Mesendoderm (in vitro differentiated cells): ENCODE results near the gene CYP24A1.

ENCODE experiments used
- DNase-seq: peaks from one replicate; pipeline ENCODE4 v3.0.0; 2013
- H2AK5ac ChIP-seq: 2 replicates; pipeline ENCODE4 v1.6.1; 2013; ENCODE audit warnings: low read length, inconsistent platforms
- H2BK120ac ChIP-seq: 2 replicates; pipeline ENCODE4 v1.6.1; 2013; ENCODE audit warnings: low read depth, mild to moderate bottlenecking, low read length, moderate library complexity, mixed read lengths
- H2BK15ac ChIP-seq: replicated peaks from 2 replicates; pipeline ENCODE4 v1.6.1; 2013; ENCODE audit warnings: low read depth, mild to moderate bottlenecking, moderate library complexity
- H2BK5ac ChIP-seq: 2 replicates; pipeline ENCODE4 v1.6.1; 2013; ENCODE audit warnings: low read length, inconsistent platforms
- H3K18ac ChIP-seq: 2 replicates; pipeline ENCODE4 v1.6.1; 2013; ENCODE audit warnings: mild to moderate bottlenecking, low read length, mixed read lengths
- H3K23ac ChIP-seq: one replicate; pipeline ENCODE4 v1.6.1; 2013; ENCODE audit warnings: low read length
- H3K27ac ChIP-seq: 2 replicates; pipeline ENCODE4 v1.5.1; 2013; ENCODE audit warnings: low read depth, mild to moderate bottlenecking, inconsistent platforms, low read length, moderate library complexity
- H3K27me3 ChIP-seq: 2 replicates; pipeline ENCODE4 v1.6.1; 2013; ENCODE audit warnings: low read length, control low read depth, mild to moderate bottlenecking, inconsistent platforms; ENCODE audit not compliant: insufficient read depth, poor library complexity
- H3K36me3 ChIP-seq: 2 replicates; pipeline ENCODE4 v1.6.1; 2013; ENCODE audit warnings: low read length, inconsistent platforms; ENCODE audit not compliant: control insufficient read depth, insufficient read depth
- H3K4ac ChIP-seq: one replicate; pipeline ENCODE4 v1.6.1; 2013; ENCODE audit warnings: low read depth, mild to moderate bottlenecking, low read length, moderate library complexity
- H3K4me1 ChIP-seq: 2 replicates; pipeline ENCODE4 v1.6.1; 2013; ENCODE audit warnings: low read depth, low read length, inconsistent platforms; ENCODE audit not compliant: control insufficient read depth
- H3K4me2 ChIP-seq: 2 replicates; pipeline ENCODE4 v1.6.1; 2013; ENCODE audit warnings: low read length
- H3K4me3 ChIP-seq: 2 replicates; pipeline ENCODE4 v1.5.1; 2013; ENCODE audit warnings: mild to moderate bottlenecking, low read length
- H3K56ac ChIP-seq: one replicate; pipeline ENCODE4 v1.6.1; 2013; ENCODE audit warnings: low read length
- H3K79me1 ChIP-seq: 2 replicates; pipeline ENCODE4 v1.6.1; 2013; ENCODE audit warnings: low read length, inconsistent platforms
- H3K79me2 ChIP-seq: 2 replicates; pipeline ENCODE4 v1.6.1; 2013; ENCODE audit warnings: mild to moderate bottlenecking, low read length; ENCODE audit not compliant: control insufficient read depth, insufficient read depth
- H3K9ac ChIP-seq: 2 replicates; pipeline ENCODE4 v1.6.1; 2013; ENCODE audit warnings: low read length, inconsistent platforms
- H4K5ac ChIP-seq: one replicate; pipeline ENCODE4 v1.6.1; 2013; ENCODE audit warnings: low read length
- H4K8ac ChIP-seq: one replicate; pipeline ENCODE4 v1.6.1; 2013; ENCODE audit warnings: low read depth, mild to moderate bottlenecking, control low read depth, low read length, moderate library complexity
- WGBS: extraction: QIAGEN DNeasy Blood & Tissue Kit; methylation state at CpG from one replicate; pipeline ENCODE4 v1.1.7; 2013; ENCODE audit warnings: low lambda C conversion rate, missing lambda C conversion rate; ENCODE audit not compliant: insufficient coverage; ENCODE audit errors: extremely low coverage; 5-methylcytosine and 5-hydroxymethylcytosine counted together

The CYP24A1 gene

GRCh38 chr20:54205450-54205849, 31.7 kb upstream of the CYP24A1 start:
- WGBS, result no CpG with 5 or more reads among the region's 8 CpGs
- Histone ChIP-seq H3K36me3 (no peaks in the 10 kb centered on the region), H3K27me3 (no peaks in the 10 kb centered on the region), H3K4ac (no peak overlapping the region), H3K18ac (no peak overlapping the region), H2BK5ac (no peak overlapping the region), H4K8ac (no peak overlapping the region), H3K27ac (no peak overlapping the region), H4K5ac (no peak overlapping the region), H3K4me1 (peaks cover 9% of the 10 kb centered on the region), H3K4me3 (no peak overlapping the region), H2AK5ac (no peak overlapping the region), H3K4me2 (no peak overlapping the region), H3K9ac (no peak overlapping the region), H2BK120ac (no peak overlapping the region), H3K23ac (no peak overlapping the region), H3K79me2 (peaks cover 25% of the 10 kb centered on the region), H3K56ac (no peak overlapping the region), H2BK15ac (no peak overlapping the region), H3K79me1 (peaks cover 13% of the 10 kb centered on the region)
- DNase-seq, result no peak

GRCh38 chr20:54204481-54204880, 30.7 kb upstream of the CYP24A1 start:
- Histone ChIP-seq H3K4ac (no peak overlapping the region), H4K8ac (no peak overlapping the region), H2BK120ac (no peak overlapping the region), H3K18ac (no peak overlapping the region), H3K56ac (no peak overlapping the region), H2BK5ac (no peak overlapping the region), H3K79me1 (peaks cover 5% of the 10 kb centered on the region), H3K27ac (no peak overlapping the region), H3K4me3 (no peak overlapping the region), H3K27me3 (no peaks in the 10 kb centered on the region), H3K79me2 (peaks cover 15% of the 10 kb centered on the region), H3K4me2 (no peak overlapping the region), H3K9ac (no peak overlapping the region), H3K23ac (no peak overlapping the region), H4K5ac (no peak overlapping the region), H2AK5ac (no peak overlapping the region), H3K4me1 (peaks cover 4% of the 10 kb centered on the region), H2BK15ac (no peak overlapping the region), H3K36me3 (no peaks in the 10 kb centered on the region)
- no peak for DNase-seq
- no CpG with 5 or more reads among the region's 5 CpGs for WGBS

GRCh38 chr20:54204063-54204462, 30.3 kb upstream of the CYP24A1 start:
- no peak for DNase-seq
- no peak overlapping the region for H3K56ac ChIP-seq
- no peak overlapping the region for H4K5ac ChIP-seq
- H3K4me2 ChIP-seq, result no peak overlapping the region
- H3K18ac ChIP-seq, result no peak overlapping the region
- no peaks in the 10 kb centered on the region for H3K27me3 ChIP-seq
- H3K36me3 ChIP-seq, result no peaks in the 10 kb centered on the region
- H3K23ac ChIP-seq, result no peak overlapping the region
- H3K9ac ChIP-seq, result no peak overlapping the region
- peaks cover 2% of the 10 kb centered on the region for H3K79me1 ChIP-seq
- H3K79me2 ChIP-seq, result peaks cover 11% of the 10 kb centered on the region
- no peak overlapping the region for H2AK5ac ChIP-seq
- H3K4me3 ChIP-seq, result no peak overlapping the region
- WGBS, result no CpG with 5 or more reads among the region's 6 CpGs
- H3K4me1 ChIP-seq, result peaks cover 1% of the 10 kb centered on the region
- no peak overlapping the region for H3K27ac ChIP-seq
- no peak overlapping the region for H3K4ac ChIP-seq
- no peak overlapping the region for H2BK120ac ChIP-seq
- H2BK5ac ChIP-seq, result no peak overlapping the region
- H4K8ac ChIP-seq, result no peak overlapping the region
- no peak overlapping the region for H2BK15ac ChIP-seq

- Histone ChIP-seq H3K56ac (no peak overlapping the region), H3K4me1 (no peaks in the 10 kb centered on the region), H3K79me1 (no peaks in the 10 kb centered on the region), H3K27me3 (no peaks in the 10 kb centered on the region), H3K79me2 (peaks cover 3% of the 10 kb centered on the region), H2AK5ac (no peak overlapping the region), H3K4me2 (no peak overlapping the region), H4K5ac (no peak overlapping the region), H3K23ac (no peak overlapping the region), H3K27ac (no peak overlapping the region), H2BK120ac (no peak overlapping the region), H3K36me3 (no peaks in the 10 kb centered on the region), H3K18ac (no peak overlapping the region), H4K8ac (no peak overlapping the region), H3K4me3 (no peak overlapping the region), H2BK5ac (no peak overlapping the region), H2BK15ac (no peak overlapping the region), H3K4ac (no peak overlapping the region), H3K9ac (no peak overlapping the region)
- no peak for DNase-seq
- WGBS, result no CpG with 5 or more reads among the region's 5 CpGs
Measured at GRCh38 chr20:54203281-54203680, 29.5 kb upstream of the CYP24A1 start.

GRCh38 chr20:54201268-54201846, 27.6 kb upstream of the CYP24A1 start:
- no peak overlapping the region for H3K4me2 ChIP-seq
- H3K9ac ChIP-seq, result no peak overlapping the region
- H3K79me2 ChIP-seq, result no peaks in the 10 kb centered on the region
- H3K36me3 ChIP-seq, result no peaks in the 10 kb centered on the region
- H3K27ac ChIP-seq, result no peak overlapping the region
- no peaks in the 10 kb centered on the region for H3K27me3 ChIP-seq
- H2BK5ac ChIP-seq, result no peak overlapping the region
- no peaks in the 10 kb centered on the region for H3K79me1 ChIP-seq
- no peak overlapping the region for H3K4ac ChIP-seq
- H2AK5ac ChIP-seq, result no peak overlapping the region
- no peak overlapping the region for H3K56ac ChIP-seq
- no peak overlapping the region for H4K5ac ChIP-seq
- H2BK15ac ChIP-seq, result no peak overlapping the region
- no peak overlapping the region for H2BK120ac ChIP-seq
- no peak overlapping the region for H3K4me3 ChIP-seq
- no peaks in the 10 kb centered on the region for H3K4me1 ChIP-seq
- no peak for DNase-seq
- no peak overlapping the region for H4K8ac ChIP-seq
- H3K23ac ChIP-seq, result no peak overlapping the region
- no peak overlapping the region for H3K18ac ChIP-seq
- no CpG with 5 or more reads among the region's 4 CpGs for WGBS
